ENCODE measurements around the gene STK11. TPM values are rescaled to one million over a fixed set of nuclear protein-coding genes. Genes with fewer than 3 reads are reported as not detected.

STK11 gene
- total and polyA plus RNA-seq, 2 experiments from 2014 or later = 19.4 to 96.5 TPM

- H3K4me1 ChIP-seq (ENCODE audit: insufficient read depth) = peaks cover 15% of the 10 kb centered on the region
- peaks cover 15% of the 10 kb centered on the region for H3K36me3 ChIP-seq (ENCODE audit: insufficient read depth)
- Mint-ChIP-seq H3K4me1 (peaks cover 34% of the 10 kb centered on the region), H3K27me3 (ENCODE audit: insufficient read depth, low read depth, poor library complexity) (peaks cover 33% of the 10 kb centered on the region), H3K9me3 (no peaks in the 10 kb centered on the region; the same call in 2 of the 3 replicates), H3K4me3 (peak overlapping the region; percentile 77), H3K36me3 (ENCODE audit: low read depth) (peaks cover 39% of the 10 kb centered on the region), H3K27ac (no peak overlapping the region)
- peaks cover 46% of the 10 kb centered on the region for H3F3A ChIP-seq (replicated peaks; ENCODE audit: low read depth)
- no peak for DNase-seq (ENCODE audit: low spot score)
- no peak overlapping the region for H3K4me3 ChIP-seq
- TF ChIP-seq, protein P1, sequence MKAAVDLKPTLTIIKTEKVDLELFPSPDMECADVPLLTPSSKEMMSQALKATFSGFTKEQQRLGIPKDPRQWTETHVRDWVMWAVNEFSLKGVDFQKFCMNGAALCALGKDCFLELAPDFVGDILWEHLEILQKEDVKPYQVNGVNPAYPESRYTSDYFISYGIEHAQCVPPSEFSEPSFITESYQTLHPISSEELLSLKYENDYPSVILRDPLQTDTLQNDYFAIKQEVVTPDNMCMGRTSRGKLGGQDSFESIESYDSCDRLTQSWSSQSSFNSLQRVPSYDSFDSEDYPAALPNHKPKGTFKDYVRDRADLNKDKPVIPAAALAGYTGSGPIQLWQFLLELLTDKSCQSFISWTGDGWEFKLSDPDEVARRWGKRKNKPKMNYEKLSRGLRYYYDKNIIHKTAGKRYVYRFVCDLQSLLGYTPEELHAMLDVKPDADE (IDR thresholded peaks at IDR 0.05) = no peak
- TF ChIP-seq EZH2 (IDR thresholded peaks at IDR 0.05; ENCODE audit: low read depth, unreplicated experiment) = no peak
- no peak for ATAC-seq
- peaks cover 15% of the 10 kb centered on the region for H4K20me1 ChIP-seq (replicated peaks; ENCODE audit: insufficient read depth)
- peaks cover 26% of the 10 kb centered on the region for H3K79me2 ChIP-seq (replicated peaks; ENCODE audit: insufficient read depth)
- H3K9me2 ChIP-seq (ENCODE audit: insufficient read depth) = no peaks in the 10 kb centered on the region
- no peak overlapping the region for H2AFZ ChIP-seq
- no peak overlapping the region for H3K4me2 ChIP-seq
- H3K27ac ChIP-seq (ENCODE audit: low read depth) = no peak overlapping the region
- no peaks in the 10 kb centered on the region for H3K27me3 ChIP-seq (ENCODE audit: insufficient read depth)
Observed at GRCh38 chr19:1277061-1277460, 71.5 kb downstream of the STK11 start.

Other genes with a start within 250 kb of the STK11 start
- 112 and 157 TPM in 2 replicates for gene WDR18, start 221.4 kb upstream of the STK11 start, total RNA-seq (2014; rRNA removed; shearing (Covaris generic))
- gene WDR18, start 221.4 kb upstream of the STK11 start, polyA plus RNA-seq (2016; fragmentation: Nextera tagmentation; extraction: Ambion mirVana) = 155 and 156 TPM in 2 replicates
- 0.23 and 2.8 TPM in 2 replicates for gene GRIN3B, start 205.4 kb upstream of the STK11 start, total RNA-seq (2014; rRNA removed; shearing (Covaris generic))
- 0.11 and 0.28 TPM in 2 replicates for gene GRIN3B, start 205.4 kb upstream of the STK11 start, polyA plus RNA-seq (2016; fragmentation: Nextera tagmentation; extraction: Ambion mirVana)
- gene TMEM259, start 184.7 kb upstream of the STK11 start, total RNA-seq (2014; rRNA removed; shearing (Covaris generic)) = 144 and 196 TPM in 2 replicates
- 82.8 and 84.5 TPM in 2 replicates for gene TMEM259, start 184.7 kb upstream of the STK11 start, polyA plus RNA-seq (2016; fragmentation: Nextera tagmentation; extraction: Ambion mirVana)
- not detected in 2 replicates for gene RNU6-2, start 184.3 kb upstream of the STK11 start, total RNA-seq (2014; rRNA removed; shearing (Covaris generic))
- gene RNU6-2, start 184.3 kb upstream of the STK11 start, polyA plus RNA-seq (2016; fragmentation: Nextera tagmentation; extraction: Ambion mirVana) = not detected in 2 replicates
- 392 and 426 TPM in 2 replicates for gene CNN2, start 179.2 kb upstream of the STK11 start, total RNA-seq (2014; rRNA removed; shearing (Covaris generic))
- 314 and 330 TPM in 2 replicates for gene CNN2, start 179.2 kb upstream of the STK11 start, polyA plus RNA-seq (2016; fragmentation: Nextera tagmentation; extraction: Ambion mirVana)
- 18.1 and 22.2 TPM in 2 replicates for gene ABCA7, start 165.7 kb upstream of the STK11 start, total RNA-seq (2014; rRNA removed; shearing (Covaris generic))
- 27.4 and 30.3 TPM in 2 replicates for gene ABCA7, start 165.7 kb upstream of the STK11 start, polyA plus RNA-seq (2016; fragmentation: Nextera tagmentation; extraction: Ambion mirVana)
- 56.0 and 71.8 TPM in 2 replicates for gene ARHGAP45, start 138.6 kb upstream of the STK11 start, total RNA-seq (2014; rRNA removed; shearing (Covaris generic))
- gene ARHGAP45, start 138.6 kb upstream of the STK11 start, polyA plus RNA-seq (2016; fragmentation: Nextera tagmentation; extraction: Ambion mirVana) = 24.7 and 28.3 TPM in 2 replicates
- gene POLR2E, start 110.4 kb upstream of the STK11 start, total RNA-seq (2014; rRNA removed; shearing (Covaris generic)) = 257 and 303 TPM in 2 replicates
- gene POLR2E, start 110.4 kb upstream of the STK11 start, polyA plus RNA-seq (2016; fragmentation: Nextera tagmentation; extraction: Ambion mirVana) = 254 and 286 TPM in 2 replicates
- gene GPX4, start 101.8 kb upstream of the STK11 start, total RNA-seq (2014; rRNA removed; shearing (Covaris generic)) = 284 and 351 TPM in 2 replicates
- gene GPX4, start 101.8 kb upstream of the STK11 start, polyA plus RNA-seq (2016; fragmentation: Nextera tagmentation; extraction: Ambion mirVana) = 543 and 573 TPM in 2 replicates
- gene SBNO2, start 31.5 kb upstream of the STK11 start, total RNA-seq (2014; rRNA removed; shearing (Covaris generic)) = 28.0 and 35.4 TPM in 2 replicates
- gene SBNO2, start 31.5 kb upstream of the STK11 start, polyA plus RNA-seq (2016; fragmentation: Nextera tagmentation; extraction: Ambion mirVana) = 6.3 and 6.9 TPM in 2 replicates
- 10.8 and 14.1 TPM in 2 replicates for gene CBARP, start 32.2 kb downstream of the STK11 start, total RNA-seq (2014; rRNA removed; shearing (Covaris generic))
- gene CBARP, start 32.2 kb downstream of the STK11 start, polyA plus RNA-seq (2016; fragmentation: Nextera tagmentation; extraction: Ambion mirVana) = 2.0 TPM in 2 replicates
- gene ATP5F1D, start 36.0 kb downstream of the STK11 start, total RNA-seq (2014; rRNA removed; shearing (Covaris generic)) = 78.7 and 139 TPM in 2 replicates
- gene ATP5F1D, start 36.0 kb downstream of the STK11 start, polyA plus RNA-seq (2016; fragmentation: Nextera tagmentation; extraction: Ambion mirVana) = 396 and 420 TPM in 2 replicates
- gene MIDN, start 42.8 kb downstream of the STK11 start, total RNA-seq (2014; rRNA removed; shearing (Covaris generic)) = 84.5 and 113 TPM in 2 replicates
- 28.6 and 33.3 TPM in 2 replicates for gene MIDN, start 42.8 kb downstream of the STK11 start, polyA plus RNA-seq (2016; fragmentation: Nextera tagmentation; extraction: Ambion mirVana)
- 152 and 202 TPM in 2 replicates for gene CIRBP, start 63.6 kb downstream of the STK11 start, total RNA-seq (2014; rRNA removed; shearing (Covaris generic))
- 153 and 160 TPM in 2 replicates for gene CIRBP, start 63.6 kb downstream of the STK11 start, polyA plus RNA-seq (2016; fragmentation: Nextera tagmentation; extraction: Ambion mirVana)
- 39.2 and 60.4 TPM in 2 replicates for gene FAM174C, start 69.8 kb downstream of the STK11 start, total RNA-seq (2014; rRNA removed; shearing (Covaris generic))
- gene FAM174C, start 69.8 kb downstream of the STK11 start, polyA plus RNA-seq (2016; fragmentation: Nextera tagmentation; extraction: Ambion mirVana) = 62.3 and 68.0 TPM in 2 replicates
- 8.2 and 10.3 TPM in 2 replicates for gene EFNA2, start 80.1 kb downstream of the STK11 start, total RNA-seq (2014; rRNA removed; shearing (Covaris generic))
- 2.7 and 4.8 TPM in 2 replicates for gene EFNA2, start 80.1 kb downstream of the STK11 start, polyA plus RNA-seq (2016; fragmentation: Nextera tagmentation; extraction: Ambion mirVana)
- gene NDUFS7, start 178.1 kb downstream of the STK11 start, total RNA-seq (2014; rRNA removed; shearing (Covaris generic)) = 128 and 132 TPM in 2 replicates
- 201 and 203 TPM in 2 replicates for gene NDUFS7, start 178.1 kb downstream of the STK11 start, polyA plus RNA-seq (2016; fragmentation: Nextera tagmentation; extraction: Ambion mirVana)
- 21.5 and 27.3 TPM in 2 replicates for gene GAMT, start 195.8 kb downstream of the STK11 start, total RNA-seq (2014; rRNA removed; shearing (Covaris generic))
- 33.6 and 36.9 TPM in 2 replicates for gene GAMT, start 195.8 kb downstream of the STK11 start, polyA plus RNA-seq (2016; fragmentation: Nextera tagmentation; extraction: Ambion mirVana)
- 180 and 194 TPM in 2 replicates for gene DAZAP1, start 201.8 kb downstream of the STK11 start, total RNA-seq (2014; rRNA removed; shearing (Covaris generic))
- 44.1 and 48.1 TPM in 2 replicates for gene DAZAP1, start 201.8 kb downstream of the STK11 start, polyA plus RNA-seq (2016; fragmentation: Nextera tagmentation; extraction: Ambion mirVana)
- 2,953 and 3,723 TPM in 2 replicates for gene RPS15, start 232.6 kb downstream of the STK11 start, total RNA-seq (2014; rRNA removed; shearing (Covaris generic))
- 3,861 and 4,267 TPM in 2 replicates for gene RPS15, start 232.6 kb downstream of the STK11 start, polyA plus RNA-seq (2016; fragmentation: Nextera tagmentation; extraction: Ambion mirVana)
- gene APC2, start 244.3 kb downstream of the STK11 start, total RNA-seq (2014; rRNA removed; shearing (Covaris generic)) = 14.3 and 18.3 TPM in 2 replicates
- 1.4 TPM in 2 replicates for gene APC2, start 244.3 kb downstream of the STK11 start, polyA plus RNA-seq (2016; fragmentation: Nextera tagmentation; extraction: Ambion mirVana)

All from GM23338 (cell line).